ENCODE results near the gene DHFR2.

DNA sequence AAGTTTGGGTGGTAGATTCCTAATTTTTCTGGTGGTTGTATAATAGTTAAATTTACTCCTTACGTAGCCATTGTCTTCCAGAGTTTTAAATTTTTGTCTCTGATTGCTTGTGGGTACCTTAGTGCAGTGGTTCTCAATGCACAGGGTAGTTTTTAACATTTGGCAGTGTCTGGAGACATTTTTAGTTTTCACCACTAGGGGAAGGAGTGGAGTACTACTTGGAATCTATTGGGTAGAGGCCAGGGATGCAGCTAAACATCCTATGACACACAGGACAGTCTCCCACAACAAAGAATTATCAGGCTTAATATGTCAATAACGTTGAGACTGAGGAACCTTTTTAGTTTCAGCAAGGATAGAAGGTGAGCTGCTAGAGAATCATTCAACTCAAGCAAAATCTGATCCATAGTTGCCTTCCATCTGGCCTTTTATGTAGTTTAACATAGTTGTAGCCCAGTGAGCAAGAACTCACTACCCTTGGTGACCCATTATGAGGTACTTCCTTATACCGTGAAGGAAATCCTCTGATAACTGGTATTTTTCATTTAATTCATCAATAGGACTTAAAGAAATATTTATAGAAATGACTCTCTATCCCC, 25.7 kb downstream of the DHFR2 start:
- TF ChIP-seq GATA3 (IDR thresholded peaks at IDR 0.05; ENCODE audit: low read depth, low read length): no peak
- TF ChIP-seq GATA2 (IDR thresholded peaks at IDR 0.05; ENCODE audit: low read depth, low read length): no peak

All from SH-SY5Y (cell line).